Epithelial cell of prostate (primary cell): Measurements from ENCODE around the gene PPARG.

Experiments
- DNase-seq: peaks from one replicate; pipeline ENCODE4 v3.0.0-alpha.2; 2011; ENCODE audit warnings: low read depth, low spot score
- H3K27ac ChIP-seq: fragments of 450-650 bp; 2 replicates; pipeline ENCODE4 v1.5.1; 2017; ENCODE audit warnings: mild to moderate bottlenecking

The PPARG gene

GRCh38 chr3:12401208-12401607 lies 112.3 kb downstream of the PPARG start:
- no peak overlapping the region for H3K27ac ChIP-seq
- DNase-seq = no peak

GRCh38 chr3:12405432-12406272 lies 116.8 kb downstream of the PPARG start:
- no peak overlapping the region for H3K27ac ChIP-seq
- no peak for DNase-seq

GRCh38 chr3:12408984-12409683 lies 120.3 kb downstream of the PPARG start:
- no peak overlapping the region for H3K27ac ChIP-seq
- DNase-seq = no peak

- DNase-seq = no peak
- no peak overlapping the region for H3K27ac ChIP-seq
These were observed 121.1 kb downstream of the PPARG start for GRCh38 chr3:12409684-12410596.

- DNase-seq = no peak
- no peak overlapping the region for H3K27ac ChIP-seq
These were observed 124.9 kb downstream of the PPARG start for GRCh38 chr3:12413721-12414255.

GRCh38 chr3:12415014-12415680 lies 126.3 kb downstream of the PPARG start:
- no peak for DNase-seq
- H3K27ac ChIP-seq = no peak overlapping the region

- DNase-seq = no peak
- no peak overlapping the region for H3K27ac ChIP-seq
These were observed 127.9 kb downstream of the PPARG start for GRCh38 chr3:12416731-12417130.

- DNase-seq = no peak
- no peak overlapping the region for H3K27ac ChIP-seq
These were observed 131.5 kb downstream of the PPARG start for GRCh38 chr3:12420393-12420792.

GRCh38 chr3:12421132-12421531 lies 132.3 kb downstream of the PPARG start:
- no peak overlapping the region for H3K27ac ChIP-seq
- no peak for DNase-seq

GRCh38 chr3:12423131-12423530 lies 134.3 kb downstream of the PPARG start:
- DNase-seq = no peak
- H3K27ac ChIP-seq = no peak overlapping the region

GRCh38 chr3:12423918-12424630 lies 135.2 kb downstream of the PPARG start:
- H3K27ac ChIP-seq = no peak overlapping the region
- no peak for DNase-seq

GRCh38 chr3:12424635-12425319 lies 135.9 kb downstream of the PPARG start:
- H3K27ac ChIP-seq = no peak overlapping the region
- no peak for DNase-seq

- no peak for DNase-seq
- H3K27ac ChIP-seq = no peak overlapping the region
These were observed 137.1 kb downstream of the PPARG start for GRCh38 chr3:12425850-12426579.

GRCh38 chr3:12427551-12427950 lies 138.7 kb downstream of the PPARG start:
- H3K27ac ChIP-seq = no peak overlapping the region
- DNase-seq = no peak

- DNase-seq = no peak
- no peak overlapping the region for H3K27ac ChIP-seq
These were observed 139.3 kb downstream of the PPARG start for GRCh38 chr3:12428126-12428525.

GRCh38 chr3:12430086-12430485 lies 141.2 kb downstream of the PPARG start:
- no peak for DNase-seq

GRCh38 chr3:12433823-12434222 lies 145.0 kb downstream of the PPARG start:
- DNase-seq = no peak
- H3K27ac ChIP-seq = no peak overlapping the region

More at GRCh38 chr3:12430086-12430485, 141.2 kb downstream of the PPARG start:
- H3K27ac ChIP-seq = no peak overlapping the region
